GM23338 (cell line): ENCODE measurements around the gene MYOM3. TPM values are rescaled to one million over a fixed set of nuclear protein-coding genes. Genes with fewer than 3 reads are reported as not detected.

Source experiments
- ATAC-seq: fragments of 200-7000 bp; cut with Tn5 transposase; 3 replicates; pipeline ENCODE4 v1.9.1; 2020
- DNase-seq: peaks from one replicate; pipeline ENCODE4 v3.0.0-alpha.2; 2015; ENCODE audit warnings: low spot score
- H2AFZ ChIP-seq: fragments of 200-600 bp; sonication (generic); 2 replicates; pipeline ENCODE4 v1.8.0; 2016; ENCODE audit warnings: antibody characterized with exemption, mild to moderate bottlenecking, moderate library complexity
- H3F3A ChIP-seq: fragments of 200-600 bp; sonication (generic); replicated peaks from 2 replicates; pipeline ENCODE4 v1.8.0; 2017; ENCODE audit warnings: antibody characterized with exemption, mixed run types, low read depth
- H3K27ac ChIP-seq: fragments of 200-600 bp; sonication (generic); 2 replicates; pipeline ENCODE4 v1.6.1; 2016; ENCODE audit warnings: low read depth
- H3K27me3 ChIP-seq: fragments of 200-600 bp; sonication (generic); 2 replicates; pipeline ENCODE4 v1.8.0; 2016; ENCODE audit warnings: mild to moderate bottlenecking, mixed run types, moderate library complexity; ENCODE audit not compliant: insufficient read depth
- H3K36me3 ChIP-seq: fragments of 200-600 bp; sonication (generic); 2 replicates; pipeline ENCODE4 v1.8.0; 2016; ENCODE audit warnings: mild to moderate bottlenecking; ENCODE audit not compliant: insufficient read depth
- H3K4me1 ChIP-seq: fragments of 200-600 bp; sonication (generic); 2 replicates; pipeline ENCODE4 v1.8.0; 2016; ENCODE audit warnings: mild to moderate bottlenecking, moderate library complexity; ENCODE audit not compliant: insufficient read depth
- H3K4me2 ChIP-seq: fragments of 200-600 bp; sonication (generic); 2 replicates; pipeline ENCODE4 v1.7.1; 2017; ENCODE audit warnings: mixed run types
- H3K4me3 ChIP-seq: fragments of 200-600 bp; sonication (generic); 2 replicates; pipeline ENCODE4 v1.6.1; 2016; ENCODE audit warnings: mixed run types
- H3K79me2 ChIP-seq: fragments of 200-600 bp; sonication (generic); replicated peaks from 2 replicates; pipeline ENCODE4 v1.8.0; 2017; ENCODE audit warnings: mild to moderate bottlenecking; ENCODE audit not compliant: insufficient read depth
- H3K9me2 ChIP-seq: fragments of 200-600 bp; sonication (generic); 2 replicates; pipeline ENCODE4 v1.8.0; 2017; ENCODE audit not compliant: insufficient read depth
- H4K20me1 ChIP-seq: fragments of 200-600 bp; sonication (generic); replicated peaks from 2 replicates; pipeline ENCODE4 v1.8.0; 2017; ENCODE audit warnings: mild to moderate bottlenecking; ENCODE audit not compliant: insufficient read depth
- H3K27ac Mint-ChIP-seq: 2 replicates; pipeline ENCODE4 v1.8.0; 2020; ENCODE audit warnings: inconsistent platforms, mild to moderate bottlenecking, moderate library complexity, mixed read lengths
- H3K27me3 Mint-ChIP-seq: 3 replicates; pipeline ENCODE4 v1.8.0; 2022; ENCODE audit warnings: low read depth, mild to moderate bottlenecking, moderate library complexity, mixed read lengths, inconsistent platforms; ENCODE audit not compliant: insufficient read depth, poor library complexity
- H3K36me3 Mint-ChIP-seq: 3 replicates; pipeline ENCODE4 v1.8.0; 2021; ENCODE audit warnings: low read depth, mild to moderate bottlenecking, inconsistent platforms, moderate library complexity, mixed read lengths
- H3K4me1 Mint-ChIP-seq: 3 replicates; pipeline ENCODE4 v1.8.0; 2020; ENCODE audit warnings: mild to moderate bottlenecking, inconsistent platforms, mixed read lengths
- H3K4me3 Mint-ChIP-seq: 3 replicates; pipeline ENCODE4 v1.8.0; 2021; ENCODE audit warnings: moderate library complexity, mild to moderate bottlenecking, inconsistent platforms, mixed read lengths
- H3K9me3 Mint-ChIP-seq: 3 replicates; pipeline ENCODE4 v1.8.0; 2020; ENCODE audit warnings: moderate library complexity, mild to moderate bottlenecking, inconsistent platforms, mixed read lengths
- NANOG ChIP-seq: IDR thresholded peaks from 2 replicates; pipeline ENCODE4 v1.6.1; 2016; ENCODE audit warnings: antibody characterized with exemption, borderline replicate concordance
- STAT1 ChIP-seq: IDR thresholded peaks from one replicate; pipeline ENCODE4 v1.6.1; 2016; ENCODE audit warnings: antibody characterized with exemption; ENCODE audit not compliant: unreplicated experiment
- ZNF462 ChIP-seq: fragments of 250-450 bp; sonication (Bioruptor Pico); IDR thresholded peaks from 2 replicates; pipeline ENCODE4 v1.5.0; 2020; ENCODE audit warnings: mild to moderate bottlenecking, moderate library complexity
- polyA plus RNA-seq: library from polyadenylated mRNA; unstranded; fragments of >200 nt; fragmentation: Nextera tagmentation; extraction: Ambion mirVana; gene quantifications from 2 replicates; pipeline ENCODE4 v1.2.1, GENCODE V29; 2016
- total RNA-seq: library from RNA; depleted of rRNA; stranded (reverse); fragments of >200 nt; shearing (Covaris generic); gene quantifications from 2 replicates; pipeline ENCODE4 v1.2.3, GENCODE V29; 2014
- TF ChIP-seq, protein P1 (sequence below): IDR thresholded peaks from one replicate; pipeline ENCODE4 v1.6.1; 2018; ENCODE audit warnings: antibody characterized with exemption; ENCODE audit not compliant: unreplicated experiment
- TF ChIP-seq, protein P2 (sequence below): IDR thresholded peaks from 2 replicates; pipeline ENCODE4 v1.6.1; 2016; ENCODE audit warnings: antibody characterized with exemption
- TF ChIP-seq, protein P3 (sequence below), 2 experiments: fragments of 200-600 bp in 1 of 2; sonication (generic) in 1 of 2; conservative IDR thresholded peaks; 2 replicates each; pipeline versions ENCODE4 v1.5.1 to v1.6.1; 2016 to 2017; ENCODE audit warnings: antibody characterized with exemption in 2 of 2, low read depth in 2 of 2, mild to moderate bottlenecking in 2 of 2, moderate library complexity in 1 of 2

Gene MYOM3
- total and polyA plus RNA-seq, 2 experiments from 2014 or later, result not detected

- TF ChIP-seq, protein P1, sequence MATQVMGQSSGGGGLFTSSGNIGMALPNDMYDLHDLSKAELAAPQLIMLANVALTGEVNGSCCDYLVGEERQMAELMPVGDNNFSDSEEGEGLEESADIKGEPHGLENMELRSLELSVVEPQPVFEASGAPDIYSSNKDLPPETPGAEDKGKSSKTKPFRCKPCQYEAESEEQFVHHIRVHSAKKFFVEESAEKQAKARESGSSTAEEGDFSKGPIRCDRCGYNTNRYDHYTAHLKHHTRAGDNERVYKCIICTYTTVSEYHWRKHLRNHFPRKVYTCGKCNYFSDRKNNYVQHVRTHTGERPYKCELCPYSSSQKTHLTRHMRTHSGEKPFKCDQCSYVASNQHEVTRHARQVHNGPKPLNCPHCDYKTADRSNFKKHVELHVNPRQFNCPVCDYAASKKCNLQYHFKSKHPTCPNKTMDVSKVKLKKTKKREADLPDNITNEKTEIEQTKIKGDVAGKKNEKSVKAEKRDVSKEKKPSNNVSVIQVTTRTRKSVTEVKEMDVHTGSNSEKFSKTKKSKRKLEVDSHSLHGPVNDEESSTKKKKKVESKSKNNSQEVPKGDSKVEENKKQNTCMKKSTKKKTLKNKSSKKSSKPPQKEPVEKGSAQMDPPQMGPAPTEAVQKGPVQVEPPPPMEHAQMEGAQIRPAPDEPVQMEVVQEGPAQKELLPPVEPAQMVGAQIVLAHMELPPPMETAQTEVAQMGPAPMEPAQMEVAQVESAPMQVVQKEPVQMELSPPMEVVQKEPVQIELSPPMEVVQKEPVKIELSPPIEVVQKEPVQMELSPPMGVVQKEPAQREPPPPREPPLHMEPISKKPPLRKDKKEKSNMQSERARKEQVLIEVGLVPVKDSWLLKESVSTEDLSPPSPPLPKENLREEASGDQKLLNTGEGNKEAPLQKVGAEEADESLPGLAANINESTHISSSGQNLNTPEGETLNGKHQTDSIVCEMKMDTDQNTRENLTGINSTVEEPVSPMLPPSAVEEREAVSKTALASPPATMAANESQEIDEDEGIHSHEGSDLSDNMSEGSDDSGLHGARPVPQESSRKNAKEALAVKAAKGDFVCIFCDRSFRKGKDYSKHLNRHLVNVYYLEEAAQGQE, result no peak
- TF ChIP-seq STAT1, result no peak
- TF ChIP-seq ZNF462 (CRISPR knock-in tag), result no peak
Observed at GRCh38 chr1:24020470-24020869, 91.5 kb downstream of the MYOM3 start (continued).

DNA sequence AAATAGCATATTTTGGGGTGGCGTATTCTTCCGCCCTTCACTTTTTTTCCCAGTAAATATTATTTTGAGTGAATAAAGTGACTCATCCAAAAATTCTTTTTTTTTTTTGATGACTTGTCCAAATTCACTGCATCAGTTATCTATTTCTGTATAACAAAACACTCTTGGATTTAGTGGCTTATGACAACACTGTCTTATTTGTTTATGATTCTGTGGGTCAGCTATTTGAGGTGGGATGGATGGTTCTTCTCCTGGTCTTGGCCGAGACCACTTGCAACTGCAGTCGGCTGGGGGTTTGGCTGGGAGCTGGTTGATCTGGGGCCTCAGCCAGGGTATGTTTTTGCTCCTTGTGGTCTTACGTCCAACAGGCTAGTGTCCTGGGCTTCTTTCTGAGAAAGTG lies 91.9 kb downstream of the MYOM3 start:
- Mint-ChIP-seq H3K36me3 (no peaks in the 10 kb centered on the region), H3K27ac (no peak overlapping the region), H3K4me3 (no peak overlapping the region), H3K9me3 (no peaks in the 10 kb centered on the region), H3K4me1 (peaks cover 21% of the 10 kb centered on the region), H3K27me3 (peaks cover 10% of the 10 kb centered on the region)
- no peak for ATAC-seq
- H3K4me2 ChIP-seq, result no peak overlapping the region
- H3K36me3 ChIP-seq, result no peaks in the 10 kb centered on the region
- H3K9me2 ChIP-seq, result 0 out of 2 replicates have a peak, but pooled peaks cover 4% of the 10 kb centered on the region
- peaks cover 16% of the 10 kb centered on the region; the same call in 1 of the 2 replicates for H3K4me1 ChIP-seq
- H3K79me2 ChIP-seq, result no peaks in the 10 kb centered on the region
- no peak overlapping the region for H3K27ac ChIP-seq
- no peaks in the 10 kb centered on the region for H3K27me3 ChIP-seq
- no peaks in the 10 kb centered on the region for H4K20me1 ChIP-seq
- DNase-seq, result no peak
- H2AFZ ChIP-seq, result no peak overlapping the region
- no peak overlapping the region for H3K4me3 ChIP-seq
- H3F3A ChIP-seq, result no peaks in the 10 kb centered on the region
- no peak for TF ChIP-seq NANOG
- TF ChIP-seq, protein P2, sequence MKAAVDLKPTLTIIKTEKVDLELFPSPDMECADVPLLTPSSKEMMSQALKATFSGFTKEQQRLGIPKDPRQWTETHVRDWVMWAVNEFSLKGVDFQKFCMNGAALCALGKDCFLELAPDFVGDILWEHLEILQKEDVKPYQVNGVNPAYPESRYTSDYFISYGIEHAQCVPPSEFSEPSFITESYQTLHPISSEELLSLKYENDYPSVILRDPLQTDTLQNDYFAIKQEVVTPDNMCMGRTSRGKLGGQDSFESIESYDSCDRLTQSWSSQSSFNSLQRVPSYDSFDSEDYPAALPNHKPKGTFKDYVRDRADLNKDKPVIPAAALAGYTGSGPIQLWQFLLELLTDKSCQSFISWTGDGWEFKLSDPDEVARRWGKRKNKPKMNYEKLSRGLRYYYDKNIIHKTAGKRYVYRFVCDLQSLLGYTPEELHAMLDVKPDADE, result no peak
- TF ChIP-seq STAT1, result no peak
- TF ChIP-seq, protein P3, sequence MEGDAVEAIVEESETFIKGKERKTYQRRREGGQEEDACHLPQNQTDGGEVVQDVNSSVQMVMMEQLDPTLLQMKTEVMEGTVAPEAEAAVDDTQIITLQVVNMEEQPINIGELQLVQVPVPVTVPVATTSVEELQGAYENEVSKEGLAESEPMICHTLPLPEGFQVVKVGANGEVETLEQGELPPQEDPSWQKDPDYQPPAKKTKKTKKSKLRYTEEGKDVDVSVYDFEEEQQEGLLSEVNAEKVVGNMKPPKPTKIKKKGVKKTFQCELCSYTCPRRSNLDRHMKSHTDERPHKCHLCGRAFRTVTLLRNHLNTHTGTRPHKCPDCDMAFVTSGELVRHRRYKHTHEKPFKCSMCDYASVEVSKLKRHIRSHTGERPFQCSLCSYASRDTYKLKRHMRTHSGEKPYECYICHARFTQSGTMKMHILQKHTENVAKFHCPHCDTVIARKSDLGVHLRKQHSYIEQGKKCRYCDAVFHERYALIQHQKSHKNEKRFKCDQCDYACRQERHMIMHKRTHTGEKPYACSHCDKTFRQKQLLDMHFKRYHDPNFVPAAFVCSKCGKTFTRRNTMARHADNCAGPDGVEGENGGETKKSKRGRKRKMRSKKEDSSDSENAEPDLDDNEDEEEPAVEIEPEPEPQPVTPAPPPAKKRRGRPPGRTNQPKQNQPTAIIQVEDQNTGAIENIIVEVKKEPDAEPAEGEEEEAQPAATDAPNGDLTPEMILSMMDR (conservative IDR thresholded peaks at IDR 0.05; ENCODE audit: low read depth in 2 of 2), result no peak
